GM19372 (cell line): ENCODE measurements around the gene ACER2.
A peak's percentile ranks its signal among the peaks of the same experiment; 100 is the strongest.

Experiments used
- ATAC-seq: cut with Tn5 transposase; IDR thresholded peaks from one replicate; pipeline ENCODE4 v1.9.1; 2021; ENCODE audit warnings: mild to moderate bottlenecking, low read depth, moderate library complexity; ENCODE audit not compliant: unreplicated experiment

ACER2 gene

GRCh38 chr9:19481121-19481870 lies 72.5 kb downstream of the ACER2 start:
- no peak for ATAC-seq

DNA sequence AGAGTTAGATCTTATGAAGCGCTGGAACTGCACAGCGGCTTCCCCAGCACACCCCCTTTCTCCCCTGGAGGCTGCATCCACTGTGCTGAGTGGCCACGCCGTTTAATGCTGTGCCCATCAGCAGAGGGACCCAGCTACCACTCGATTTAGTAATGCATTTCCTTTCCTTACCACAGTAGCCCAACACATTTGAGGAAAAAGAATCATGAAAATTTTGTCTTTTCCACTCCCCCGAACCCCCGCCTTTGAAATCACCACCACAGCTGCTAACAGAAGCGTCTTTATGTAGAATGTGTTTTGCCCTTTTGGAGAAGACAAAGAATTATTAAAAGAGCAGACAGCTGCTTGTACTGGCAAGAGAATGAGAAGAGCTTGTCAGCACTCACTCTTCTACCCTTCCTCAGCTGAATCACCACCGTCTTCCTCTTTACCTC lies 73.2 kb downstream of the ACER2 start:
- no peak for ATAC-seq

- ATAC-seq = no peak
These were observed 75.9 kb downstream of the ACER2 start for GRCh38 chr9:19484699-19485098.

GRCh38 chr9:19485193-19485592 lies 76.4 kb downstream of the ACER2 start:
- ATAC-seq = no peak

- no peak for ATAC-seq
These were observed 78.0 kb downstream of the ACER2 start for GRCh38 chr9:19486803-19487202.

DNA sequence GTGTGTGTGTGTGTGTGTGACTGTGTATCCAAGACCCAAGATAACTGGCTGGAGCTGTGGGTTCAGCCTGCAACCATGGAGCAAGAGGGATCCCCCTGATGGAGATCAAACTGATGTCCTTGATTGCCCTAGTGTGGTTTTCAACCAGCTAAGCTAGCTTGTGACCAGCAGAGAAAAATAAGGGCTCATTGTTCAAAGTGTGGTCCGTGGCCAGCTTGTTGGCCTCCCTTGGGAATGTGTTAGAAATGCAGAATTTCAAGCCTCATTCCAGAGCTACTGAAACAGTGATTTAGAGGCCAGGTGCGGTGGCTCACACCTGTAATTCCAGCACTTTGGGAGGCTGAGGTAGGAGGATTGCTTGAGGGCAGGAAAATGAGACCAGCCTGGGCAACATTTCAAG lies 79.9 kb downstream of the ACER2 start:
- ATAC-seq = no peak

DNA sequence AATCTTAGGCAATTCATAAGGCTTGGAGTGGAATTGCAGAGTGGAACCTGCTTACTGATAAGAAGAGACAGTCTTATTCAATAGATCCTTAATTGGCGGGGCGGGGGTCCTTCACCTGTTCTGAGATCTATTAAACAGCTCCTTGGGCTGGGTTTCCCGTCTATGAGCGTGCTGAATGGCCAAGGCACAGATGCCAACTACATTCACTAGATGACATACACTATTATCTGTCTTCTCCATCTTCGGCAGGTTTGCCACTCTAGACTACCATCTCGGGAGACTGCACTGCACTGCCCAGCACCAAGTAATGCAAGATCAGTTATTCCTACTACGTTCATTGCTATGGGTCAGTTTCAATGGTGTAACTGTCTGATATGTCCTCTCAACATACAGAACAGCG lies 81.5 kb downstream of the ACER2 start:
- no peak for ATAC-seq

- ATAC-seq = no peak
These were observed 82.0 kb downstream of the ACER2 start for GRCh38 chr9:19490828-19491227.

- no peak for ATAC-seq
These were observed 84.0 kb downstream of the ACER2 start for GRCh38 chr9:19492775-19493173.

GRCh38 chr9:19493174-19493811 lies 84.5 kb downstream of the ACER2 start:
- ATAC-seq = peak; percentile 78

- no peak for ATAC-seq
These were observed 85.1 kb downstream of the ACER2 start for GRCh38 chr9:19493876-19494275.

- no peak for ATAC-seq
These were observed 86.6 kb downstream of the ACER2 start for GRCh38 chr9:19495186-19496028.

DNA sequence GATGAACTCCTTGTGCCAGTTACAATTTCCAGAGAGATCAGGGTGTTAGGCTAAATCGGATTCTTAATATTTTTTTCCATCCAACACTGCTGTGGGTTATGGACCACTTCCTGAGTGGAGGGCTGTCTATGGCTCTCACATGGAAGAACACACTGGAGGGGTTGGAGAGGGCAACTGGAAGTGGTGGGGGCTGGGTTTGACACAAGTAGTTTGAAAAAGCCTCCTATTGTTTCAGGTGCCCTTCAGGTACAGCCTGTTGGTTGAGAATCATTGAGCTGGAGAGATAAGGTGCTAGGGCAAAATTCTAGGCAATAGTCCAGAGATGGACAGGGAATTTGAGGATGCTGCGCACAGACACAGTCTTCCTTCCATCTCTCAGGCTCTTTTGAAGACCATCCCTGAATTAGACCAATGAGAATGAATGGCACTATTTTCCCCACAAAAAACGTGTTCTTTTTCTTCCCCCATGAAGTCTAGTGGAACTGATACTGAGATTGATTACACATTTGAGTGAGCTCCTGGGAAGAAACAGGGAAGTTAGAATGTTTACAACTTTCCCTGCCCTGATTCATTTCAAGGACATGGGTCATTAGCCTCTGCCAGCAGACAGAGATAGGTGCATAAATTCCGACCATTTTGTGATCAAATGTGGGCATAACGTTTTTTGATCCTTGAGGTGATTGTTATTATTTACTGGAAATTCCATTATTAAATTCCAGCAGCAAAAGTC lies 87.7 kb downstream of the ACER2 start:
- ATAC-seq = no peak

DNA sequence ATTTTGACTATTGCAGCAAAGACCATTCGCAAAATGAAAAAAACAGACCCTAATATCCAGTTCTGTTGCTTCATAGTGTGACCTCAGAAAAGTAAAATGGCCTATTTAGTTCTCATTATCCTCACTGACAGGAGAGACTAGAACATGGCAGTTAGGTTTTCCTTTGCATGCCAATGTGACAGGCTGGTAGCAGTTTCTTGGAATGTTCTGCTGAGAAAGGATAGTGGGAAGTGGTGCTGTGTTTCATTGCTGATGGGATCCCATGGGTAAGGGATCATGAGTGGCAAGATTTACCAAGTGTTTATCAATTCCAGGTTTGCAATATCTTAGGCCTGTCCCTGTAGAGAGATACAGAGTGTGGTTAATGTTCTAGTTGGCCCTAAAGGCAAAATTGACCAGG lies 88.5 kb downstream of the ACER2 start:
- no peak for ATAC-seq

- no peak for ATAC-seq
These were observed 89.2 kb downstream of the ACER2 start for GRCh38 chr9:19498015-19498414.
